HG03575 (cell line): Measurements from ENCODE around the gene BRIP1.
"Not testable (repeated sequence)": the region's sequence is repeated elsewhere in the genome, so short reads cannot be mapped to it uniquely, and the experiment has no call there.

Experiments used
- ATAC-seq: cut with Tn5 transposase; IDR thresholded peaks from one replicate; pipeline ENCODE4 v1.9.1; 2021; ENCODE audit not compliant: unreplicated experiment, insufficient number of reproducible peaks, low FRiP score; ENCODE audit errors: extremely low read depth

Gene BRIP1

DNA sequence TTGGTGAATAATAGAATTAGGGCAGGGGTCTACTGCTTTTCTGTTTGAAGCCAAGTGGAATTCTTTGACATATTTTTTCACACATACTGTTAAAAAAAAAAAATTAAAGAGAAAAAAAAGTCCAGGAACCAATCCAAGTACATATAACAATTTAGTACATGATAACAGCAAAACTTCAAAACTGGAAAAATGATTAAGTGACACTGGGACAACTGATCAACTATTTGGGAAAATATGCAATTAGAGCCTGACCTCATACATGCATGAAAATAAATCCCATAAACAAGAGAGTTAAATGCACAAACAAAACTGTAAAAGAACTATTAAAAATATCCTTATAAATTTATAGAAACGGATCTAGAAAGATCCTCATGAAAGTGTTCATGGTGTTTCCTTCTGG is 27.7 kb downstream of the BRIP1 start:
- no peak for ATAC-seq

DNA sequence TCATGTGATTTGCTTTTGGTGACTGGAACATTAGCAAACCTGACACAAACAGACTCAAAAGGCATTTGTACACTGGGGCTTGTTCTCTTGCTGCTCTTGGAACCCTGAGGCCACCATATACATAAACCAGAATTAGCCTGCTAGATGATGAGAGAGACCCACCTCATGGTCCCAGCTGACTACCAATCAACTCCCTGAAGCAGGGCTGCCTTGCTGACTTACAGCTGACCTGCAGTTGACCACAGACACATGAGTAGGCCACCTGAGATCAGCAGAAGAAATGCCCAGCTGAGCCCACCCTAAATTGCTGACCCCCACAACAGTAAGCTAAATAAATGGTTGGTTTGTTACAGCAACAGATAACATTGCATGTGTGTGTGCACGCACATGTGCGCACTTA is 28.7 kb downstream of the BRIP1 start:
- no peak for ATAC-seq

DNA sequence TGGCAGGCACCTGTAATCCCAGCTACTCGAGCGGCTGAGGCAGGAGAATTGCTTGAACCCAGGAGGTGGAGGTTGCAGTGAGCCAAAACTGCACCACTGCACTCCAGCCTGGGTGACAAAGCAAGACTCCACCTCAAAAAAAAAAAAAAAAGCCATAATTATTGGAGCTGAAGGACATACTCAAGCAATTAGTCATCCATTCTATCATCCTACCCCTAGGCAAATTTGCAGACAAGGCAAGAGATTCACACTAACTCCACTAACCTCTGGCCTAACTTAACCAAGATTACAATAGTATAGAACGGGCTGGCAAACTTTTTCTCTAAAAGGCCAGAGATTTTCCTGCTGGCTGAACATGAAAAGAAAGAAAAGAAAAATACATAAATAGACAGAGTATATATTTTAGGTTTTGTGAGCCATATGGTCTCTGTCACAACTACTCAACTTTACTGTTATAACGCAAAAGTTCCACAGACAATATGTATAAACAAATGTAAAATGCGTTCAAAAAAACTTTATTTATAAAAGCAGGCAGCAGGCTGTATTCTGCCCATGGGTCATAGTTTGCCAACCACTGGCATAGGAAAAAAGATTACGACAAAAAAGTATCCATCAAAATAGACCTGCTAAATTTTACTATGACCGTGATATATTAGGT is 29.7 kb downstream of the BRIP1 start:
- ATAC-seq, result no peak

DNA sequence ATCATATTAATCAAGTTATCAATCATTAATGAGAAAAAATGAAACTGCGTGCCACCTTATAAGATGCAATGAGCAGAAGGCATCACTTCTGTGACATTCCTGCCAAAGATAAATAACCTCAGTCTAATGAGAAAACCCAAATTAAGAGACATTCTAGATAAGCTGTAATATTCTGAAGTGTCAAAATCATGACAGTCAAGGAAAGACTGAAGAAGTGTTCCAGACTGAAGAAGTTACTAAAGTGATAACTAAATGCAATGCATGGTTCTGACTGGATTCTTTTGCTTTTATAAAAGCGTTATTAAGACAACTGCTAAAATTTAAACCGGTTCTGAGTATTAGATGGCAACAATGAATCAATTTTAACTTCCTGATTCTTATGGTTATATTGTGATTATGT is 30.9 kb downstream of the BRIP1 start:
- ATAC-seq, result no peak

DNA sequence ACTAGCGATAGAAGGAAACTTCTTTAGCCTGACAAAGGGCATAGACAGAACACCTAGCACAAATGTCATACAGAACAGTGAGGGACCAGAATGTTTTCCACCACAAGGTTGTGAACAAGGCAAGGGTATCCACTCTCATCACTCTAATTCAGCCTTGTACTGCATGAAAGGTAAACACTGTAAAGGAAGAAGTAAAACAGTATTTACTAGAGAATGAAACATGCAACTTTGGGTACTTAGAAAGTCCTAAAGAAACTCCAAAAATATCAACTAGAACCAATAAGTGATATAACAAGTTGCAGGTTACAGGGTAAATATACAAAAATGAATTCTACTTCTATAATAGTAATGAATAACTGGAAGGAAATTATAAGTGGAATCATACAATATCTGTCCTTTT is 32.2 kb downstream of the BRIP1 start:
- ATAC-seq, result no peak

DNA sequence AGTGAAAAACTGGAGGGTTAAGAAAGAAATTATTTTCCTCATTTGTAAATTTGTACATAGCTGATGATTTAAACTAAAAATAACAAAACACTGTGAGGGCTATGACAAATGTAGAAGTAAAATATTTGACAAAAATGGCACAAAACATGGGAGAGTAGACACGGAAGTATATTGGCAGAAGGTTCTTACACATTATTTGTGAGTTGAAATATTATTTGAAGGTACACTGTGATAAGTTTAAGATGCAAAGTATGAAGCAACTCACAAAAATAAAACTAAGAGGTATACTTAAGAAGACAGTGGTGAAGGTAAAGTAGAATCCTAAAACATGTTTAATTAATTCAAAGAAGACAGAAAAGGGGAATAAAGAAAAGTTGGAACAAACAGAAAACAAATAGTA is 34.6 kb downstream of the BRIP1 start:
- no peak for ATAC-seq

DNA sequence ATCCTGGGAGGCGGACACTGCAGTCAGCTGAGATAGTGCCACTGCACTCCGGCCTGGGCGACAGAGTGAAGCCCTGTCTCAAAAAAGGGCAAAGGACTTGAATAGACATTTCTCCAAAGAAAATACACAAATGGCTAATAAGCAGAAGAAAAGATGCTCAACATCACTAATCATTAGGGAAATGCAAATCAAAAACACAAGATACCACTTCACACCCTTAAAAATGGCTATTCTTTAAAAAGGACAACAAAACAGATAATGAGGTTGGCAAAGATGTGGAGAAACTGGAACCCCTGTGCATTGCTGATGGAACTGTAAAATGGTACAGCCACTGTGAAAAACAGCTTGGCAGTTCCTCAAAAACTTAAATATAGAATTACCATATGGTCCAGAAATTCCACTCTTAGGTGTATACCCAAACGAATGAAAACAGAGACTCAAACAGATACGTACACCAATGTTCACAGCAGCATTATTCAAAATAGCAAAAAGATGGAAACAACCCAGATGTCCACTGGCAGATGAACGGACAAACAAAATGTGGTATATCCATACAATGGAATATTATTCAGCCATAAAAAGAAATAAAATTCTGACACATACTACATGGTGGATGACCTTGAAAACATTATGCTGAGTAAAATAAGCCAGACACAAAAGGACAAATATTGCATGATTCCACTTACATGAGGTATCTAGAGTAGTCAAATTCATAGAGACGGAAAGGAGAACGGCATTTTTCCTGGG is 35.5 kb downstream of the BRIP1 start:
- ATAC-seq, result no peak

DNA sequence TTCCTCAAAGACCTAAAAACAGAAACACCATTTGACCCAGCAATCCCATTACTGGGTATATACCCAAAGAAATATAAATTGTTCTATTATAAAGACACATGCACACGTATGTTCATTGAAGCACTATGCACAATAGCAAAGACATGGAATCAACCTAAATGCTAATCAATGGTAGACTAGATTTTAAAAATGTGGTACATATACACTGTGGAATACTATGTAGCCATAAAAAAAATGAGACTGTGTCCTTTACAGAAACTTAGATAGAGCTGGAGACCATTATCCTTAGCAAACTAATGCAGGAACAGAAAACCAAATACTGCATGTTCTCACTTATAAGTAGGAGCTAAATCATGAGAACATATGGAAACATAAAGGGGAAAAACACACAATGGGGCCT is 36.5 kb downstream of the BRIP1 start:
- ATAC-seq, result not testable (repeated sequence)

DNA sequence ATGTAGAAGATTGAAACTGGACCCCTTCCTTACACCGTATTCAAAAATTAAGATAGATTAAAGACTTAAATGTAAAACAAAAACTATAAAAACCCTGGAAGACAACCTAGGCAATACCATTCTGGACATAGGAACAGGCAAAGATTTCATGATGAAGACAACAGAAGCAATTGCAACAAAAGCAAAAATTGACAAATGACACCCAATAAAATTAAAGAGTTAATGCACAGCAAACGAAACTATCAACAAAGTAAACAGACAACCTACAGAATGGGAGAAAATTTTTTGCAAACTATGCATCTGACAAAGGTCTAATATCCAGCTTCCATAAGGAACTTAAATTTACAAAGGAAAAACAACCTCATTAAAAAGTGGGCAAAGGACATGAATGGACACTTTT is 37.1 kb downstream of the BRIP1 start:
- not testable (repeated sequence) for ATAC-seq

DNA sequence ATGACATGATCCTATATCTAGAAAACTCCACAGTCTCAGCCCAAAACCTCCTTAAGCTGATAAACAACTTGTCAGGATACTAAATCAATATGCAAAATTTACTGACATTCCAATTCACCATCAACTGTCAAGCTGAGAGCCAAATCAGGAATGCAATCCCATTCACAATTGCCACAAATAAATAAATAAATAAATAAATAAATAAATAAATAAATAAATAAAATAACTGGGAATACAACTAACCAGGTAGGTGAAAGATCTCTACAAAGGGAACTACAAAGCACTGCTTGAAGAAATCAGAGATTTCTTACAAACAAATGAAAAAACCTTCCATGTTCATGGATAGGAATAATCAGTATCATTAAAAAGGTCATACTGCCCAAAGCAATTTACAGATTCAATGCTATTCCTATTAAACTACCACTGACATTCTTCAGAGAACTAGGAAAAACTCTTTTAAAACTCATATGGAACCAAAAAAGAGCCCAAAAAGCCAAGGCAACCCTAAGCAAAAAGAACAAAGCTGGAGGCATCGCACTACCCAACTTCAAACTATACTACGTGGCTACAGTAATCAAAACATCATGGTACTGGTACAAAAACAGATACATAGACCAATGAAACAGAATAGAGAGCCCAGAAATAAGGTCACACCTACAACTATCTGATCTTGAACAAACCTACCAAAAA is 37.7 kb downstream of the BRIP1 start:
- ATAC-seq, result no peak

DNA sequence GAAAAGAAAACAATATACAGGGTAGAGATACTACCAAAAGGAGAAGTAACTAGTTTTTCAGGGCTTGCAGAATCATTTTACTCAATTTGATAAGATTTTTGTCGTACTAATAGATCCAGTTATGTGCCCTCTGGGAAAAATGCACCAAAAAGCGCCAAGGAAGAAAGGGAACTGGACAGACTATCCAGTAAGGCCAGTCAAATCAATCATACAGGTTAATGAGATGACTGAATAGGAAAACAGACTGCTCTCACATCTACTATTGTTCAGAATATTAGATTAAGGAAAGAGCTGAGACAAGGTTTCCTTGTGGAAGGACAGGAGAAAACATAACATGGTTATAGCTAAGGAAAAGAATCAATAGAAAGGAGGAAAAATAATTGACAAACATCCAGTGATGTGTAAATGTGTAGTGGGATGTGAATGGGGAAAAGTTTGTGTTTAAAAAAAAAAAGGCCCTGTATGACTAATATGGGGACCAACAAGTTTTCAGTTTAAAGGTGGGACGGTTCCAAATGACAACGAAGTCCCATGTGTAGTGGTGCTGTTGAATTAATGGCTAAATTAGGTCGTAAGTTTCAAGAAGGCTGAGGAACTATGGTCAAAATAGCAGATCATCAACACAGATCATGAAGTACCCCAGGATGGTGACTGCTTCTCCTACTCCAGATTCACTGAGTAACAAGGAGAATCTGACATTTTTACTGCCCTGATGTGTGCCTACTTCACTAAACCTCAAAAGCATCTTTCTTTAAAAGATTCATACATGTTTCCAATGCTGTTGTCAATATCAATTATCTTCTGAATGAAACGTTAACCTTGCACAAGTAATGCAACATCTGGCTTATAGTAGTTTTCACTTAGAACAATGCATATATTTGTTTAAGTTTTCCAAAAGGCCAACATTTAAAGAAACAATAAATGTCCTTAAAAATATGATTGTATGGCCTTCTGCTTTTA is 40.7 kb downstream of the BRIP1 start:
- ATAC-seq, result no peak

DNA sequence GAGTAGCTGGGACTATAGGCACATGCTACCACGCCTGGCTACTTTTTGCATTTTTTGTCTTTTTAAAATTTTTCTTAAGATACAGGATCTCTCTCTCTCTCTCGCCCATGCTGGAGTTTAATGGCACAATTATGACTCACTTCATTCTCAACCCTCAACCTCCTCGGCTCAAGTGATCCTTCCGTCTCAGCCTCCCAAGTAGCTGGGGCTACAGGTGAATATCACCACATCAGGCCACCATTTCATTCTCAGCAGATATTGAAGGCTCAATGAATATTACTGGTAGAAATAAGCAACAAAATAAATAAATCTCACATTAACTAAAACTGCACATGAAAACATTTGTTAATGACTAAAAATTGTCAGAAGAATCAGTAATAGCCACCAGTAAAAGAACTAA is 41.7 kb downstream of the BRIP1 start:
- no peak for ATAC-seq

DNA sequence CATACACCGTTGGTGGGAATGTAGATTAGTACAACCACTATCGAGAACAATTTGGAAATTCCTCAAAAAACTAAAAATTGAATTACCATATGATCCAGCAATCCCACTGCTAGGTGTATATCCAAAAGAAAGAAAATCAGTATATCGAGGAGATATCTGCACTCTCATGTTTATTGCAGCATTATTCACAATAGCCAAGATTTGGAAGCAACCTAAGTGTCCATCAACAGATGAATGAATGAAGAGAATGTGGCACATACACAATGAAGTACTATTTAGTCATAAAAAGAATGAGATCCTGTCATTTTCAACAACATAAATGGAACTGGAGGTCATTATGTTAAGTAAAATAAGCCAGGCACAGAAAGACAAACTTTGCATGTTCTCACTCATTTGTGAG is 44.1 kb downstream of the BRIP1 start:
- ATAC-seq, result not testable (repeated sequence)

DNA sequence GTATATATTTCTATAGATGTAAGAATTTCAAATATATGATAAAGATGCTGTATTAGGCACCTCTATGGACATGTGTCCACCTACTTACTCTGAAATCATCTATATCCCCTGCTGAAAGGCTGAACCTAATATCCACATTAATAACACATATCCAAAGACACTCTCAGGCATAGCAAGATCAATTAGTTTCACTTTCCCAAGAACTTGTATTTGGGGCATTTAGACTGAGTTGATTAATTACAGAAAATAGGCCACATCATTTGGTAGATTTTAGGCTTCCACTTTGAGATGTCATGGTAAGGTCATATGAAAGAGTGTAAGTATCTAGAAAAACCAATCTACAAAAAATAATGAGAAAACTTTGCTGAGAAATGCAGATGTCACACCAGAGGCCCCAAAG is 45.1 kb downstream of the BRIP1 start:
- no peak for ATAC-seq

DNA sequence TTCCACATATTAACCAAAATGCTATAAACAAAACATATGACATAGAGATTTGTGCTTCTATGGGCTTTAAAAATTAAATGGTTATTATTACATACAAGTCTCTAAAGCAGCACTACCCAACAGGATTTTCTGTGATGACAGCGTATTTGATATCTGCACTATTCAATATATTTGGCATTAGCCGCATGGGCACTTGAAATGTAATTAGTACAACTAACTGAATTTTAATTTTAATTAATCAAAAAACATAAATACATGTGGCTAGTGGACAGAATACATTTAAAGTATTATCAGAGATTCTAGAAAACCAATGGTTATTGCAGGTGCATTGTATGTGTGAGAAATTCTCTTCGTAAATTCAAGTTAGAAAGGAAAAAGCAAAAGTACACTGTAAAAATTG is 45.9 kb downstream of the BRIP1 start:
- no peak for ATAC-seq

DNA sequence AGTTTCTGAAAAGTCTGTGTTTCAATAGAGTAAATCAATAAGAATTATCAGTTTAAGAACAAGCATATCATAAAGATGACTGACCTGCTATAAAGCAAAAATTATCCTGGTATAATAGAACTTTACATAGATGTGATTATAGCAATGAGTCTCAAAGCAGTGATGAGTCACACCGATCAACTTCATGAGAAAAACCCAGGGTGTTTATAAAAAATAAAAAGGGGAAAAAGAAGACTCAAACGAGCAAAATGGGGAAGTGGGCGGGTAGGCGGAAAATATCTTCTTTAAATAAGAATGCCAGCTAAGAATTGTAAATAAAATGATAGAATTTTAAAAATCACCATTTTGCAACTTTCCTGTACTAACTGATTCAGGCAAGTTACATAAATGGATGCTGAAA is 46.8 kb downstream of the BRIP1 start:
- ATAC-seq, result no peak

DNA sequence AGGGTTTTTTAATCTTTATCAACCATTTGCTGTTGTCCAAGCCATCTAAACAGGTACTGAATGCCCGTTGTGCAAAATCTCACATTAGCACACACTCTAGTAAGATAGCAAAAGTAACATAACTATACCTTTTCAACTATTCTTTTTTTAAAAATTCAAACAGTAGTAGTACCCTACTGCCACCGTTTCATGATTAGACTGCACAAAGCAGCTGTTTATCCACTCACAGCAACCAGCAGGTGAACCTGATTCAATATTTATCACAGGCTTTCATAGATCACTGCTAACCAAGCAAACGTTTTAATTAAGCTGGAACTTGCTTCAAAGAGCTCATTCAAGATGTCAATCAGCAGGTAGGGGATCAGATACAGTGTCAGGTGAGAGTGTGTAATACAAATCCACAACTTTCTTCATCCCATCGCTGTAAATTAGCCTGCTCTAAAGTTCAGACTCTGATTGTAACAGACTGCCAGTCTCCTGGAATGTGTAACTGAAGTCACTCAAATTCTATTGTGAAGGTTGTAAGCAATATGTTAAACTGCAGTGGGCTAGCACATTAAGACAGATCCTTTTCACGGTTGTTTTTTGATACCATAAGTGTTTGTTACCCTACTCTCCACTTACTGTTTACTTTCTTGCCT is 47.3 kb downstream of the BRIP1 start:
- no peak for ATAC-seq

DNA sequence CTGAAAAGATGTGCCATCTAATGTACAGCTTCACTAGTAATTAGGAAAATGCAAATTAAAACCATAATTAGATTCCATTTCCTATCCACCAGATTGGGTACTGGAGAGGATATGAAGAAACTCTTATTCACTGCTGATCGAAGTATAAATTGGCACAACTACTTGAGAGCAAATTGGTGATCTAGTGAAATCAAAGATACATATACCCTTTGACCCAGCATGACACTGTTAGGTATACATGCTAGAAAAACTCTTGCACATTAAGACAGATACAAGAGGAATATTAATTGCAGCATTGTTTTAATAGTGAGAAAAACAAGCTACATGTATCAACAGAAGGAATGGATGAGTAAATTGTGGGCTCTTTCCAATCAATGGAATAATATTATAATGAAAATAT is 48.8 kb downstream of the BRIP1 start:
- ATAC-seq, result no peak

DNA sequence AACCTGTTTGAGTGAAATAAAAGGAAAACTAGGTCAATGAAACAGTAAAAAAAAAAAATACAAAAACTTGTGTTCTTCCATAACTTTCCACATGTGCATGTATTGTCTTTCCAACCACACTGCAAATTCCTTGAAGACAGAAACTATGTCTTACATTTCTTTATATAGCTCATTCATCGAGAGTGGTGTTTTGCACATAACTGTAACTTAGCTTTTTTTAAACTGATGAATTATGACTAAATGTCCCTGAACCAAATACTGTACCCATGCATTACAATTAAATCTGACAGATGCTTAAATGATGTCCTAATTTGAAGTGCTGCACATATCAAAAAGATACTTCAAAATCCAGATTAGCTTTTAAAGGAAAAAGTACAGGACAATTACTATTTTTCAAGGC is 50.1 kb downstream of the BRIP1 start:
- ATAC-seq, result no peak
